ENCODE data around the gene AGAP2. TPM values are rescaled to one million over a fixed set of nuclear protein-coding genes. Genes with fewer than 3 reads are reported as not detected.

The AGAP2 gene
- total and polyA plus RNA-seq, 2 of the 13 experiments (the other 11 are each of a cell fraction or from before 2014, with no cell fraction given): 0.38 to 0.45 TPM

DNA sequence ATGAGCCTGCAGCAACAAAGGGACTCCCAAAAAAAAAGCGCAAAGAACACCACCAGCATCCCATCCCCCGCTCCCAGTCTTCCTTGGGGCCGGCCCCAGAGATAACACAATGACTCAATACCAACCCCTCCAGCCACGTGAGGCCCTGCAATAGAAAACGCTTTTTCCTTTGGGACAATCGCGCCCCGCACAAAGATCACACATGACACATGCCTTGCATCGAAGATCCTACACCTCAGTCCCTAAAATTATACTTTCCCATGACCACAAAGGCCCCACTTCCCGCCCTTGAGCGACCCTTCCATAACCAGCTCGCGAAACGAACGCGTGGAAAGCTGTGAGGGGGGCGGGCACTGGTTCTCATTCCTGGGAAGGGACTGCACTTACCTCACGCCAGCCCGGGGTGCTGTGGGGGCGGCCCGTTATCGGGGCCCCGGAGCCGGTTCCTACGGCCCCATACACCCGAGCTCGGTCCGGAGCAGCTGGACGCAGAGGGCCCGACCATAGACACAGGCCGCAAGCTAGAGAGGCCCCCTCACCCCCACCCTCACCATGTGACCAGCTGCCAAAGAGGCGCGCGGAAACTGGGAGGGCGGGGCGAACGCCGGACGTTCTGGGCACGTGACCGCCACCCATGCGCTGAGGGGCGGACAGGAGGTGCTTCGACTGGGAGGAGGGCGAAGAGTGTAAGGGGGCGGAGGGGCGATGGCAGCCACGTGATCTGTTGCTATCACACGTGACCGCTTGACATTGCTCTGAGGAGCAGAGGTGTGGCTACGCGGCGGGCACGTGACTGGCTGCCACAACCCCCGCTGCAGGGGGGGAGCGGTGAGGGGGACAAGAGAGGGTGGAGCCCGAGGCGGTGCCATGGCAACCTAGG is 13.5 kb upstream of the AGAP2 start, which contains the start of gene CDK4 (continued):
- TF ChIP-seq, protein P1, sequence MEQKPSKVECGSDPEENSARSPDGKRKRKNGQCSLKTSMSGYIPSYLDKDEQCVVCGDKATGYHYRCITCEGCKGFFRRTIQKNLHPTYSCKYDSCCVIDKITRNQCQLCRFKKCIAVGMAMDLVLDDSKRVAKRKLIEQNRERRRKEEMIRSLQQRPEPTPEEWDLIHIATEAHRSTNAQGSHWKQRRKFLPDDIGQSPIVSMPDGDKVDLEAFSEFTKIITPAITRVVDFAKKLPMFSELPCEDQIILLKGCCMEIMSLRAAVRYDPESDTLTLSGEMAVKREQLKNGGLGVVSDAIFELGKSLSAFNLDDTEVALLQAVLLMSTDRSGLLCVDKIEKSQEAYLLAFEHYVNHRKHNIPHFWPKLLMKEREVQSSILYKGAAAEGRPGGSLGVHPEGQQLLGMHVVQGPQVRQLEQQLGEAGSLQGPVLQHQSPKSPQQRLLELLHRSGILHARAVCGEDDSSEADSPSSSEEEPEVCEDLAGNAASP (CRISPR knock-in tag; IDR thresholded peaks at IDR 0.05; ENCODE audit: borderline replicate concordance): peak; percentile 76
- TF ChIP-seq ZNF251 (CRISPR knock-in tag; IDR thresholded peaks at IDR 0.05): peak; percentile 87; the same call in 1 of the 2 replicates
- no peak for TF ChIP-seq PAX8 (CRISPR knock-in tag; IDR thresholded peaks at IDR 0.05; ENCODE audit: borderline replicate concordance)
- peak; percentile 48; the same call in 1 of the 2 replicates for TF ChIP-seq ZNF672 (CRISPR knock-in tag; IDR thresholded peaks at IDR 0.05)
- TF ChIP-seq HOXA3 (CRISPR knock-in tag; IDR thresholded peaks at IDR 0.05): peak; percentile 88
- TF ChIP-seq ZNF607 (CRISPR knock-in tag; IDR thresholded peaks at IDR 0.05; ENCODE audit: borderline replicate concordance): peak; percentile 96
- TF ChIP-seq SUZ12 (IDR thresholded peaks at IDR 0.05; ENCODE audit: low read depth, low read length): no peak
- TF ChIP-seq, protein P2, sequence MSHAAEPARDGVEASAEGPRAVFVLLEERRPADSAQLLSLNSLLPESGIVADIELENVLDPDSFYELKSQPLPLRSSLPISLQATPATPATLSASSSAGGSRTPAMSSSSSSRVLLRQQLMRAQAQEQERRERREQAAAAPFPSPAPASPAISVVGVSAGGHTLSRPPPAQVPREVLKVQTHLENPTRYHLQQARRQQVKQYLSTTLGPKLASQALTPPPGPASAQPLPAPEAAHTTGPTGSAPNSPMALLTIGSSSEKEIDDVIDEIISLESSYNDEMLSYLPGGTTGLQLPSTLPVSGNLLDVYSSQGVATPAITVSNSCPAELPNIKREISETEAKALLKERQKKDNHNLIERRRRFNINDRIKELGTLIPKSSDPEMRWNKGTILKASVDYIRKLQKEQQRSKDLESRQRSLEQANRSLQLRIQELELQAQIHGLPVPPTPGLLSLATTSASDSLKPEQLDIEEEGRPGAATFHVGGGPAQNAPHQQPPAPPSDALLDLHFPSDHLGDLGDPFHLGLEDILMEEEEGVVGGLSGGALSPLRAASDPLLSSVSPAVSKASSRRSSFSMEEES (CRISPR knock-in tag; IDR thresholded peaks at IDR 0.05): peak; percentile 99
- TF ChIP-seq, protein P3, sequence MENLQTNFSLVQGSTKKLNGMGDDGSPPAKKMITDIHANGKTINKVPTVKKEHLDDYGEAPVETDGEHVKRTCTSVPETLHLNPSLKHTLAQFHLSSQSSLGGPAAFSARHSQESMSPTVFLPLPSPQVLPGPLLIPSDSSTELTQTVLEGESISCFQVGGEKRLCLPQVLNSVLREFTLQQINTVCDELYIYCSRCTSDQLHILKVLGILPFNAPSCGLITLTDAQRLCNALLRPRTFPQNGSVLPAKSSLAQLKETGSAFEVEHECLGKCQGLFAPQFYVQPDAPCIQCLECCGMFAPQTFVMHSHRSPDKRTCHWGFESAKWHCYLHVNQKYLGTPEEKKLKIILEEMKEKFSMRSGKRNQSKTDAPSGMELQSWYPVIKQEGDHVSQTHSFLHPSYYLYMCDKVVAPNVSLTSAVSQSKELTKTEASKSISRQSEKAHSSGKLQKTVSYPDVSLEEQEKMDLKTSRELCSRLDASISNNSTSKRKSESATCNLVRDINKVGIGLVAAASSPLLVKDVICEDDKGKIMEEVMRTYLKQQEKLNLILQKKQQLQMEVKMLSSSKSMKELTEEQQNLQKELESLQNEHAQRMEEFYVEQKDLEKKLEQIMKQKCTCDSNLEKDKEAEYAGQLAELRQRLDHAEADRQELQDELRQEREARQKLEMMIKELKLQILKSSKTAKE (CRISPR knock-in tag; IDR thresholded peaks at IDR 0.05; ENCODE audit: borderline replicate concordance): peak; percentile 56; the same call in 1 of the 2 replicates
- TF ChIP-seq, protein P4, sequence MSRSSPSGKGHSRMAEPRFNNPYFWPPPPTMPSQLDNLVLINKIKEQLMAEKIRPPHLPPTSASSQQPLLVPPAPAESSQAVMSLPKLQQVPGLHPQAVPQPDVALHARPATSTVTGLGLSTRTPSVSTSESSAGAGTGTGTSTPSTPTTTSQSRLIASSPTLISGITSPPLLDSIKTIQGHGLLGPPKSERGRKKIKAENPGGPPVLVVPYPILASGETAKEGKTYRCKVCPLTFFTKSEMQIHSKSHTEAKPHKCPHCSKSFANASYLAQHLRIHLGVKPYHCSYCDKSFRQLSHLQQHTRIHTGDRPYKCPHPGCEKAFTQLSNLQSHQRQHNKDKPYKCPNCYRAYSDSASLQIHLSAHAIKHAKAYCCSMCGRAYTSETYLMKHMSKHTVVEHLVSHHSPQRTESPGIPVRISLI (CRISPR knock-in tag; IDR thresholded peaks at IDR 0.05; ENCODE audit: borderline replicate concordance): peak; percentile 62; the same call in 1 of the 2 replicates
- peak; percentile 90 for TF ChIP-seq MEIS2 (CRISPR knock-in tag; IDR thresholded peaks at IDR 0.05)
- peak; percentile 99 for TF ChIP-seq MAX (IDR thresholded peaks at IDR 0.05)
- TF ChIP-seq, protein P5, sequence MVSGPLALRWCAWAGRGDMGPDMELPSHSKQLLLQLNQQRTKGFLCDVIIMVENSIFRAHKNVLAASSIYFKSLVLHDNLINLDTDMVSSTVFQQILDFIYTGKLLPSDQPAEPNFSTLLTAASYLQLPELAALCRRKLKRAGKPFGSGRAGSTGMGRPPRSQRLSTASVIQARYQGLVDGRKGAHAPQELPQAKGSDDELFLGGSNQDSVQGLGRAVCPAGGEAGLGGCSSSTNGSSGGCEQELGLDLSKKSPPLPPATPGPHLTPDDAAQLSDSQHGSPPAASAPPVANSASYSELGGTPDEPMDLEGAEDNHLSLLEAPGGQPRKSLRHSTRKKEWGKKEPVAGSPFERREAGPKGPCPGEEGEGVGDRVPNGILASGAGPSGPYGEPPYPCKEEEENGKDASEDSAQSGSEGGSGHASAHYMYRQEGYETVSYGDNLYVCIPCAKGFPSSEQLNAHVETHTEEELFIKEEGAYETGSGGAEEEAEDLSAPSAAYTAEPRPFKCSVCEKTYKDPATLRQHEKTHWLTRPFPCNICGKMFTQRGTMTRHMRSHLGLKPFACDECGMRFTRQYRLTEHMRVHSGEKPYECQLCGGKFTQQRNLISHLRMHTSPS (CRISPR knock-in tag; IDR thresholded peaks at IDR 0.05; ENCODE audit: low read depth): no peak
- TF ChIP-seq ZFP82 (CRISPR knock-in tag; IDR thresholded peaks at IDR 0.05; ENCODE audit: borderline replicate concordance): peak; percentile 98; the same call in 1 of the 2 replicates
- TF ChIP-seq ZBTB42 (CRISPR knock-in tag; IDR thresholded peaks at IDR 0.05): peak; percentile 90
